A549 (cell line): Measurements from ENCODE around the gene OPRD1.

Experiments used
- CBX8 ChIP-seq: fragments of 200-600 bp; sonication (generic); IDR thresholded peaks from 2 replicates; pipeline ENCODE4 v1.6.1; 2016
- CEBPB ChIP-seq, 2 experiments: fragments of >200 bp in 1 of 2; sonication (Bioruptor Twin) in 1 of 2; formaldehyde crosslinking in 1 of 2; IDR thresholded peaks; 2 replicates each; pipeline ENCODE4 v1.6.1; 2012 to 2016
- CHD2 ChIP-seq: fragments of 150-350 bp; IDR thresholded peaks from 2 replicates; pipeline ENCODE4 v1.6.1; 2014; ENCODE audit warnings: low read length; ENCODE audit not compliant: partially characterized antibody
- HDAC2 ChIP-seq: fragments of 200-600 bp; sonication (generic); IDR thresholded peaks from 2 replicates; pipeline ENCODE4 v1.6.1; 2016
- JUN ChIP-seq, 2 experiments: fragments of >200 bp; sonication (Bioruptor Twin); formaldehyde crosslinking; IDR thresholded peaks; 2 replicates in 1 of 2; 3 replicates in 1 of 2; pipeline ENCODE4 v1.6.1; 2016 to 2017
- MYC ChIP-seq: IDR thresholded peaks from 2 replicates; pipeline ENCODE4 v1.6.1; 2012; ENCODE audit warnings: mild to moderate bottlenecking, inconsistent platforms, low read length, improper control_type of control experiment, borderline replicate concordance
- PHF8 ChIP-seq: fragments of 200-600 bp; sonication (generic); IDR thresholded peaks from 2 replicates; pipeline ENCODE4 v1.6.1; 2016; ENCODE audit warnings: low read depth, mild to moderate bottlenecking, antibody characterized with exemption, moderate library complexity, borderline replicate concordance
- RCOR1 ChIP-seq: fragments of 150-350 bp; IDR thresholded peaks from 2 replicates; pipeline ENCODE4 v1.6.1; 2014; ENCODE audit warnings: antibody characterized with exemption, low read length, low read depth
- SREBF2 ChIP-seq: fragments of 450-650 bp; IDR thresholded peaks from 2 replicates; pipeline ENCODE4 v1.6.1; 2014; ENCODE audit warnings: mild to moderate bottlenecking, moderate library complexity
- ZFP36 ChIP-seq: fragments of 450-650 bp; IDR thresholded peaks from 2 replicates; pipeline ENCODE4 v1.6.1; 2014; ENCODE audit warnings: borderline replicate concordance; ENCODE audit not compliant: partially characterized antibody
- TF ChIP-seq, protein P1 (sequence below): fragments of >200 bp; sonication (Bioruptor Twin); formaldehyde crosslinking; IDR thresholded peaks from 3 replicates; pipeline ENCODE4 v1.5.1; 2016
- TF ChIP-seq, protein P2 (sequence below): fragments of 200-600 bp; sonication (generic); IDR thresholded peaks from 2 replicates; pipeline ENCODE4 v1.6.1; 2016; ENCODE audit warnings: antibody characterized with exemption, mild to moderate bottlenecking, moderate library complexity

DNA sequence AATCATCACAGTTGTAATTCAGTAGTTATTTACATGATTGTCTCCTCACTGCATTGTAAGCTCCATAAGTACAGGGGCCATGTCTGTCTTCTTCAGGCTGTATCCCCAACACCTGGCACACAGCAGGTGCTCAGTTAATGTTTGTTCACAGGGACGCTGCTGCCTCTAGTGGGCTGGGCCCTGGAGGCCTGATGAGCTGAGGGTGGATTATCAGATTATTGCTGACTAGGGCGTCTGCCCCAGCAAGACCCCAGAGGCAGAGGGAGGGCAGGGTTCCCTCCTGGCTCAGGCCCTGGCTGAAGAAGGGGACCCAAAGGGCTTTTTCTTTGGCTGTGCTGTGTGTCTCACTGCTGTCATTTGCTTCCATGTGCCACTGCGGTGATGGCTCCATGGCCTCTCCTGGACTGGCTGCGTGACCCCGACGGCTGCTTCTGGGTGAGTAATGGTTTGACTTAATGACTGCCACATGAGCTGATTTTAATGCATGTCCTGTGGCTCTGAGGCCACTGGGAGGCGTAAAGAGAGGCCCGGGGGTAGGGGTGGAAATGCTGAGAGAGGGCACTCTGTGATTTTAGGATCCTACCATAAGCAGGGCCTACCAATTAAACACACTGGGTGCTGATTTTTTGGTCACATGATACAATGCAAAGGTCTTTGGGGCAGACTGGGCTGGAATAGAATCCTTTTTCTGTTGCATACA, 81.6 kb downstream of the OPRD1 start:
- TF ChIP-seq RCOR1 (no peak), CEBPB (IDR thresholded peaks at IDR 0.05) (no peak), CHD2 (no peak), ZFP36 (no peak), MYC (no peak), JUN (IDR thresholded peaks at IDR 0.05) (no peak), PHF8 (no peak), CBX8 (no peak), HDAC2 (no peak), SREBF2 (no peak)
- TF ChIP-seq, protein P1, sequence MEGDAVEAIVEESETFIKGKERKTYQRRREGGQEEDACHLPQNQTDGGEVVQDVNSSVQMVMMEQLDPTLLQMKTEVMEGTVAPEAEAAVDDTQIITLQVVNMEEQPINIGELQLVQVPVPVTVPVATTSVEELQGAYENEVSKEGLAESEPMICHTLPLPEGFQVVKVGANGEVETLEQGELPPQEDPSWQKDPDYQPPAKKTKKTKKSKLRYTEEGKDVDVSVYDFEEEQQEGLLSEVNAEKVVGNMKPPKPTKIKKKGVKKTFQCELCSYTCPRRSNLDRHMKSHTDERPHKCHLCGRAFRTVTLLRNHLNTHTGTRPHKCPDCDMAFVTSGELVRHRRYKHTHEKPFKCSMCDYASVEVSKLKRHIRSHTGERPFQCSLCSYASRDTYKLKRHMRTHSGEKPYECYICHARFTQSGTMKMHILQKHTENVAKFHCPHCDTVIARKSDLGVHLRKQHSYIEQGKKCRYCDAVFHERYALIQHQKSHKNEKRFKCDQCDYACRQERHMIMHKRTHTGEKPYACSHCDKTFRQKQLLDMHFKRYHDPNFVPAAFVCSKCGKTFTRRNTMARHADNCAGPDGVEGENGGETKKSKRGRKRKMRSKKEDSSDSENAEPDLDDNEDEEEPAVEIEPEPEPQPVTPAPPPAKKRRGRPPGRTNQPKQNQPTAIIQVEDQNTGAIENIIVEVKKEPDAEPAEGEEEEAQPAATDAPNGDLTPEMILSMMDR, result no peak
- TF ChIP-seq, protein P2, sequence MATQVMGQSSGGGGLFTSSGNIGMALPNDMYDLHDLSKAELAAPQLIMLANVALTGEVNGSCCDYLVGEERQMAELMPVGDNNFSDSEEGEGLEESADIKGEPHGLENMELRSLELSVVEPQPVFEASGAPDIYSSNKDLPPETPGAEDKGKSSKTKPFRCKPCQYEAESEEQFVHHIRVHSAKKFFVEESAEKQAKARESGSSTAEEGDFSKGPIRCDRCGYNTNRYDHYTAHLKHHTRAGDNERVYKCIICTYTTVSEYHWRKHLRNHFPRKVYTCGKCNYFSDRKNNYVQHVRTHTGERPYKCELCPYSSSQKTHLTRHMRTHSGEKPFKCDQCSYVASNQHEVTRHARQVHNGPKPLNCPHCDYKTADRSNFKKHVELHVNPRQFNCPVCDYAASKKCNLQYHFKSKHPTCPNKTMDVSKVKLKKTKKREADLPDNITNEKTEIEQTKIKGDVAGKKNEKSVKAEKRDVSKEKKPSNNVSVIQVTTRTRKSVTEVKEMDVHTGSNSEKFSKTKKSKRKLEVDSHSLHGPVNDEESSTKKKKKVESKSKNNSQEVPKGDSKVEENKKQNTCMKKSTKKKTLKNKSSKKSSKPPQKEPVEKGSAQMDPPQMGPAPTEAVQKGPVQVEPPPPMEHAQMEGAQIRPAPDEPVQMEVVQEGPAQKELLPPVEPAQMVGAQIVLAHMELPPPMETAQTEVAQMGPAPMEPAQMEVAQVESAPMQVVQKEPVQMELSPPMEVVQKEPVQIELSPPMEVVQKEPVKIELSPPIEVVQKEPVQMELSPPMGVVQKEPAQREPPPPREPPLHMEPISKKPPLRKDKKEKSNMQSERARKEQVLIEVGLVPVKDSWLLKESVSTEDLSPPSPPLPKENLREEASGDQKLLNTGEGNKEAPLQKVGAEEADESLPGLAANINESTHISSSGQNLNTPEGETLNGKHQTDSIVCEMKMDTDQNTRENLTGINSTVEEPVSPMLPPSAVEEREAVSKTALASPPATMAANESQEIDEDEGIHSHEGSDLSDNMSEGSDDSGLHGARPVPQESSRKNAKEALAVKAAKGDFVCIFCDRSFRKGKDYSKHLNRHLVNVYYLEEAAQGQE, result no peak
